ENCODE data around the gene SERHL2.
"Not testable (repeated sequence)": the region's sequence is repeated elsewhere in the genome, so short reads cannot be mapped to it uniquely, and the experiment has no call there.

Gene SERHL2

GRCh38 chr22:42536166-42536565 is 17.6 kb upstream of the SERHL2 start:
- no peak for DNase-seq

- not testable (repeated sequence) for DNase-seq
These were observed 17.1 kb upstream of the SERHL2 start for GRCh38 chr22:42536634-42537033.

- not testable (repeated sequence) for DNase-seq
These were observed 16.4 kb upstream of the SERHL2 start for GRCh38 chr22:42537199-42537831.

GRCh38 chr22:42539236-42539771 is 14.5 kb upstream of the SERHL2 start:
- DNase-seq: not testable (repeated sequence)

- no peak for DNase-seq
These were observed 9.1 kb upstream of the SERHL2 start for GRCh38 chr22:42544686-42545085.

GRCh38 chr22:42547562-42547961 is 6.2 kb upstream of the SERHL2 start:
- no peak for DNase-seq

GRCh38 chr22:42548126-42548525 is 5.6 kb upstream of the SERHL2 start:
- not testable (repeated sequence) for DNase-seq

GRCh38 chr22:42548597-42549330 is 5.0 kb upstream of the SERHL2 start:
- no peak for DNase-seq

GRCh38 chr22:42549331-42550060 is 4.3 kb upstream of the SERHL2 start:
- no peak for DNase-seq

- DNase-seq: not testable (repeated sequence)
These were observed 1.5 kb upstream of the SERHL2 start for GRCh38 chr22:42552294-42552647.

GRCh38 chr22:42560381-42560780 is 6.6 kb downstream of the SERHL2 start:
- DNase-seq: no peak

- no peak for DNase-seq
These were observed 7.0 kb downstream of the SERHL2 start for GRCh38 chr22:42560781-42561180.

- DNase-seq: no peak
These were observed 8.1 kb downstream of the SERHL2 start for GRCh38 chr22:42561856-42562255.

GRCh38 chr22:42562279-42562678 is 8.5 kb downstream of the SERHL2 start:
- no peak for DNase-seq

- no peak for DNase-seq
These were observed 8.9 kb downstream of the SERHL2 start for GRCh38 chr22:42562684-42563083.

GRCh38 chr22:42563943-42564342 is 10.2 kb downstream of the SERHL2 start:
- DNase-seq: not testable (repeated sequence)

- no peak for DNase-seq
These were observed 10.9 kb downstream of the SERHL2 start for GRCh38 chr22:42564699-42565098.

- no peak for DNase-seq
These were observed 12.2 kb downstream of the SERHL2 start for GRCh38 chr22:42565956-42566355.

GRCh38 chr22:42567950-42568349 is 14.2 kb downstream of the SERHL2 start:
- DNase-seq: not testable (repeated sequence)

GRCh38 chr22:42570580-42570979 is 16.8 kb downstream of the SERHL2 start:
- not testable (repeated sequence) for DNase-seq

GRCh38 chr22:42571068-42571467 is 17.3 kb downstream of the SERHL2 start:
- not testable (repeated sequence) for DNase-seq

GRCh38 chr22:42574046-42574445 is 20.3 kb downstream of the SERHL2 start:
- DNase-seq: not testable (repeated sequence)

GRCh38 chr22:42574468-42574867 is 20.7 kb downstream of the SERHL2 start:
- not testable (repeated sequence) for DNase-seq

All from activated CD4-positive, alpha-beta T cell treated with anti-CD3 and anti-CD28 coated beads for 1 hour (primary cell).